H1 (cell line): ENCODE data around the gene THAP4.

Experiments used
- CBX8 ChIP-seq: fragments of 300-800, 300-1000 bp; sonication (generic); IDR thresholded peaks from 2 replicates; pipeline ENCODE4 v1.7.1; 2016; ENCODE audit warnings: low read depth, low read length, borderline replicate concordance
- CHD2 ChIP-seq: IDR thresholded peaks from 2 replicates; pipeline ENCODE4 v1.6.1; 2012; ENCODE audit warnings: low read length, improper control_type of control experiment
- CTCF ChIP-seq, 3 experiments: IDR thresholded peaks; 1 replicate in 2 of 3; 2 replicates in 1 of 3; pipeline versions ENCODE4 v1.5.1 to v1.6.1; 2011; ENCODE audit warnings: low read length in 3 of 3, mild to moderate bottlenecking in 3 of 3, inconsistent platforms in 2 of 3, low read depth in 1 of 3, moderate library complexity in 1 of 3; ENCODE audit not compliant: insufficient read depth in 1 of 3; ENCODE audit errors: control extremely low read depth in 1 of 3
- KDM1A ChIP-seq: fragments of 200-600, 300-600 bp; sonication (generic); IDR thresholded peaks from 2 replicates; pipeline ENCODE4 v1.7.1; 2016; ENCODE audit warnings: mild to moderate bottlenecking, low read length, borderline replicate concordance
- POLR2AphosphoS5 ChIP-seq: IDR thresholded peaks from 2 replicates; pipeline ENCODE4 v1.6.1; 2011; ENCODE audit warnings: low read depth, low read length
- RAD21 ChIP-seq, 2 experiments: IDR thresholded peaks in 1 of 2; conservative IDR thresholded peaks in 1 of 2; 2 replicates each; pipeline ENCODE4 v1.6.1; 2011; ENCODE audit warnings: low read depth in 2 of 2, low read length in 2 of 2, improper control_type of control experiment in 1 of 2, inconsistent platforms in 1 of 2, mild to moderate bottlenecking in 1 of 2, moderate library complexity in 1 of 2
- SAP30 ChIP-seq: fragments of 300-600 bp; sonication (generic); IDR thresholded peaks from 2 replicates; pipeline ENCODE4 v1.7.1; 2012; ENCODE audit warnings: low read length, moderate library complexity, mild to moderate bottlenecking, inconsistent platforms; ENCODE audit not compliant: insufficient read depth, insufficient replicate concordance
- SIX5 ChIP-seq: IDR thresholded peaks from 2 replicates; pipeline ENCODE4 v1.6.1; 2011; ENCODE audit warnings: mild to moderate bottlenecking, low read depth, low read length
- ZNF274 ChIP-seq: IDR thresholded peaks from 2 replicates; pipeline ENCODE4 v1.7.0; 2012; ENCODE audit warnings: low read length, borderline replicate concordance; ENCODE audit errors: extremely low read depth

DNA sequence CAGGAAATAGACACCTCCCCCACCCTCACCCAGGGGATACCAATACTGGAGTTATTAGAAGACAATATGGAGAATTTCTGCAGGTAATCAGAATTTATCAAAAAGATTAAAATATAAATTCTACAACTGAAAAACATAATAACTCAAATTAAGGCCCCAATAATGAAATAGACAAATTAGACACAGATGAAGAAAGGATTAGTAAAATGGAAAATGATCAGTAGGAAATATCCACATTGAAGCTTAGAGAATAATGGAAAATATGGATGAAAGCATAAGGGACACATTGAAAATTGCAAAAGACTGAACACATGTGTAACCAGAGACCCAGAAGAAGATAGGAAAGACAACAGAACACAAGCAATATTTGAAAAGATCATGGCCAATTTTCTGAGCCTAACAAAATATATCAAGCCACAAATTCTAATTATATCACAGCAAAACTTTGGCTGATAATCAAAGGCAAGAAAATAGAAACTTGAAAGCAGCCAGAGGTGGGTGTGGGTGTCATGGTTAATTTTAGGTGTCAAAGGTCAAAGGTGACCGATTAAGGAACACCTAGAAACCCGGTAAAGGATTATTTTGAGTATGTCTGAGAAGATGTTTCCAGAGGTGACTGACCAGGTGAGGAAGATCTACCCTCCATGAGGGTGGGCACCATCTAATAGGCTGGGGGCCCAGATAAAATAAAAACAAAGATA lies 50.2 kb downstream of the THAP4 start:
- no peak for TF ChIP-seq CTCF (IDR thresholded peaks at IDR 0.05; ENCODE audit: control extremely low read depth in 1 of 3, insufficient read depth in 1 of 3, low read depth in 1 of 3, low read length in 3 of 3)
- no peak for TF ChIP-seq POLR2AphosphoS5
- TF ChIP-seq ZNF274: no peak
- TF ChIP-seq KDM1A: no peak
- no peak for TF ChIP-seq SIX5
- TF ChIP-seq SAP30: no peak
- TF ChIP-seq CHD2: no peak
- TF ChIP-seq RAD21 (IDR thresholded peaks at IDR 0.05 in 1 of 2, conservative IDR thresholded peaks at IDR 0.05 in 1 of 2; ENCODE audit: low read depth in 2 of 2, low read length in 2 of 2): no peak
- no peak for TF ChIP-seq CBX8
